GM19035 (cell line): ENCODE results near the gene SPAG16.

Experiments
- ATAC-seq: cut with Tn5 transposase; IDR thresholded peaks from one replicate; pipeline ENCODE4 v1.9.1; 2021; ENCODE audit not compliant: unreplicated experiment

Gene SPAG16

DNA sequence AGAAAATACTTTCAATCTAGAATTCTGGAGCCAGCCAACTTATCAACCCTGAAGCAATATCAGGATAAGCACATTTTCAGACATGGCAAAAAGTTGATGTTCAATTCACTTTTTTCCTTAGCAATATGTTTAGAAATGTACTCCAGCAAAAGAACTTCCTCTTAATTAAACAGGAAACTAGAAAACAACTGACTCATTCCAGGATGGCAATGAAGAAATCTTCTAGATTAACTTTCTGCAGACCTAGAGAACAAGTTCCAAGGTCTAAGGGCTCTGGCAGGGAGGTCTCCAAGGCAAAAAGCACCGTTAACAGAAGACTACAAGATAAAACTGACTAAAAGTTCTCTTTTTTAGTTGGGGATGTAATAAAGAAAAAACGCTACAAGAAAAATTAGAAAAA is 1057.4 kb downstream of the SPAG16 start:
- ATAC-seq: no peak

DNA sequence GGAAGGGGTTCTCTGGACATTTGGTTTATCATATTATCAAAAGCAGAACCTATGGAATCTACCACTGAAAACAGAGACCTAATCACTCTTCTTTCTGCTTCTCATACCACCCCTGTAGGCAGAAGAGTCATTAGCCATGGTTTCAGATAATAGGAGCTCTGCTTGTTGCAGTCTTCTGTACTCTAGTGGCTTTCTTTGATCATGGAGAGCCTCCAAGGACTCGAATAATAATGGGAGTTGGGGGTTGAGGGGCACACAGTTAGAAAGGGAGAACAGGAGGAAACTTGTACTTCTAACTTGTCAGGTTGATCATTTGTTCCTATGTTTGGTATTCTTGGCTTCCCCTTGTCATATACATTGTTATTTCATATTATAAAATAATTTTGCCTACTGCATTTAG is 1074.2 kb downstream of the SPAG16 start:
- no peak for ATAC-seq

- ATAC-seq: no peak
Observed at GRCh38 chr2:214361116-214361515, 1076.9 kb downstream of the SPAG16 start.

DNA sequence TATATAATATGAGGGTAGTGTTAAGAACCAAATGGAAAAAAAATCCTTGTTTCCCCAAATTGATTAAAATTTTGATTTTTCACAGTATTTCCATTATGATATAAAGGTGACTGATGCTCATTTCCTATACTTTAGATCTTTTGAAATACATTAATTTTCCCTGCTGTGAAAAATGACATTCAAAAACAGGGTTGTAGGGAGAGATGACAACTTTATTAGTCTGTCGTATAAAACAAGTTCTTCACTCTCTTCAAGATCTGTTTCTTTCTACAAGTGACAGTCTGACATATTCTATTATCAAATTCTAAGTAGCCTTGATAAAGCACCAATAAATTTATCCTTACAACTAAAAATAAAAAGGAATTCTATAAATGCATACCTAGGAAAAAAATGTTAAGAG is 1081.3 kb downstream of the SPAG16 start:
- ATAC-seq: no peak

DNA sequence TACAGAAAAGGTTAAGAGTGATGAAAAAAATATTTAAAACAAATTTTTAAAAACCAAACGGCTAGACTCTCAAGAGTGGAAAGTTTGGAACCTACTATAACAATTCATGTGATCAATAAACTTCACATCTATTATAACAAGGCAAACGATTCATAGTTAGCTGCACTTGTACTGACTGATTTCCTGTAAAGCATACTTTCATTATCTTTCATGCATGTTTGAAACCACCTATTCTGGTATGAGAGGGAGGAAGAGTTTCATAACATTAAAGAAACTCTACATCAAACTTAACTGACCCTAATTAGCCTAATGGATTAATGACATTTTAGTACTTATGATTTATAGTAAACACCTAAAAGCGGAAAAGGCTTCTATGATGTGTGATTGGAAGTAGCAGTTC is 1082.9 kb downstream of the SPAG16 start:
- ATAC-seq: no peak

DNA sequence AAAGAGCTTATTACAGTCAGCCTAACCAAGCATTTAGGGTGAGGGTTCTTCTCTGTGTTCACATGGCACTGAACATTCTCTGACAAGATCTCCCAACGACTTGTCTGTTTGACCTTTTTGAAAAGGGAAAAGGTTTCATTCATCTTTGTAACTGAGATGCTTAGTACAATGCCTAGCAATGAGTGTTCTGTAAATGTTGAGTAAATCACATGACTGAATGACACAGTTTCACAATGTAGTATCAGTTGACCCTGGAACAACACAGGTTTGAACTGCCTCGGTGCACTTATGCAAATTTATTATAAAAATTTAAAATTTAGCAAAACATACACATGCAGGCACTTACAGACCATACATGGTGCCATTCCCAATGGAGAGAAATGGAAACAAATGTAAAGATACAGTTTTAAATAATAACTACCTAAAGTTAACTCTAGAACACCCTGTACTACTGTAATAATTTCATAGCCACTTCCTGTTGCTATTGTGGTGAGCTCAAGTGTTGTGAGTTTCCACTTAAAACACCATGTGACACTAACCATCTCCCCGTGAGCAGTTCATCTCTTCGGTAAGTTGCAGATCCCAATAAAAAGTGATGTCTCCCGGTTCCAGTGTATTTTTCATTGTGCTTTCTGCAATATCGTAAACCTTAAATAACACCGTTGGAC is 1092.5 kb downstream of the SPAG16 start:
- ATAC-seq: no peak

- ATAC-seq: no peak
Observed at GRCh38 chr2:214377286-214377624, 1093.0 kb downstream of the SPAG16 start.

DNA sequence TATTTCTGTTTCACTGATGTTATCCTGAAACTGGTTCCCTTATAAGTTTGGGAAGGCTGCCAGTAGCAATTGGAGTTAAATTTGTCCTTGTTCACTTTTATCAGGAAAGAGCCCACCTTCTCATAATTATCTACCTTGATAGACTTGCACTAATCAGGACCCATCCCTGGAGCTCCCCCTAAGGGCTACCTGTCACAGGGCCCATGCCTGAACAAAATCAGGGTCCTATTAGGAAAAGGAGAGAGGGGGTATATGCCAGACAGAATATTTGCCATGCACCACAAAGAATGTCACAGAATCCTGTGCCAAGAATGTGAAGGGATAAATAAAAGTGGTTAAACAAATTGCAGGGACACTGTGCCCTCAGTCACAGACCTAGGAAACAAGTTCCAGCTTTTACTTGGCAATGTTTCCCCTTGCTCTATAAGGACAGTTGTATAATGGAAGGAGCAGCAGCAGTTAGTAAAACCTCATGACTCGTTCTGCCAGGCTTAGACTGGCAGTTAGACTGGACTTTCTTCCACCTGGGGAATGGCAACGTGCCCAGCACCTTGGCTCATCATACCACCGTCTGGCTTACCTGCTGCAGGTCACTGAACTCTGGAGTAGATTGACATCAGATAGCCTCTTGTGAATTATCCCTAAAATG is 1094.3 kb downstream of the SPAG16 start:
- no peak for ATAC-seq

GRCh38 chr2:214379227-214379626 is 1095.0 kb downstream of the SPAG16 start:
- ATAC-seq: no peak

- ATAC-seq: no peak
Observed at GRCh38 chr2:214380681-214381080, 1096.4 kb downstream of the SPAG16 start.

GRCh38 chr2:214382229-214382628 is 1098.0 kb downstream of the SPAG16 start:
- ATAC-seq: no peak

- ATAC-seq: no peak
Observed at GRCh38 chr2:214386720-214387119, 1102.5 kb downstream of the SPAG16 start.

GRCh38 chr2:214389334-214389733 is 1105.1 kb downstream of the SPAG16 start:
- no peak for ATAC-seq

DNA sequence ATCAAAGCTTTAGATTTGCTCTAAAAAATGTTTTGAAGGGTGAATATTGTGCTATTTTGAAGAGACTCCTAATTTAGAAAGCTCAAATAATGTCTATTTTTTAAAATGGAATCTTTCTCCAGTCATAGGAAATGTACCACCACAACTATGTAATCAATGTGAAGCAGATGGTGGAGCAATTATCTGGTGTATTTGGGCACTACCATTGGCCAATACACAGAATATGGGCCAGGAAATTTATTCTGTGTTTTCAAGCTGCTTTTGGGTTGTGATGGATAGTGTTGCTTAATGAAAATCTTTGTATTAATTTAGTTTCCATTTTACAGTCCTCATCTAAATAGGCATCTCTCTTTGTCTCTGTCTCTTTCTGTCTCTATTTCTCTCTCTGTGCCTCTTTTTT is 1109.5 kb downstream of the SPAG16 start:
- no peak for ATAC-seq

- no peak for ATAC-seq
Observed at GRCh38 chr2:214395040-214395439, 1110.8 kb downstream of the SPAG16 start.

DNA sequence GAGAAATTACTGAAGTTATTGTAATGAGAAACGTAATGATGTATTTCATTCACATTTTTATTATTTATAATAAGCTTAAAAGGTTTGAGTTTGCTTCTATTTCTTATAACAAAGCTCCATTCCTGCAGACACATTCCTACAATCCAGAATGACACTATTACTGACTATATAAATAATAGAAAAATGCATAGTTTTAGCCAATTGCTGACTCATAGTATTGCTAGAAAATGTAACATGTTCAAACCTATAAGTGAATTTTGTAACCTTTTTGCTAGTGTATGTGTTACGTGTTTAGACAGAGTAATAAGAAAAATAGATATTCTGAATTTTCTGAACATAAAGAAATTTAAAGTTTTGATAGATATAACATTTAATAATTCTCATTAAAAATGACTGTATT is 1117.3 kb downstream of the SPAG16 start:
- ATAC-seq: no peak

- ATAC-seq: no peak
Observed at GRCh38 chr2:214410128-214410775, 1126.0 kb downstream of the SPAG16 start.

GRCh38 chr2:214410918-214411554 is 1126.8 kb downstream of the SPAG16 start, which contains the start of gene VWC2L:
TSS of gene VWC2L (plus strand) at chr2:214411054. CDS start at chr2:214414194, 3,140 bp downstream.
- peak; percentile 68 for ATAC-seq

DNA sequence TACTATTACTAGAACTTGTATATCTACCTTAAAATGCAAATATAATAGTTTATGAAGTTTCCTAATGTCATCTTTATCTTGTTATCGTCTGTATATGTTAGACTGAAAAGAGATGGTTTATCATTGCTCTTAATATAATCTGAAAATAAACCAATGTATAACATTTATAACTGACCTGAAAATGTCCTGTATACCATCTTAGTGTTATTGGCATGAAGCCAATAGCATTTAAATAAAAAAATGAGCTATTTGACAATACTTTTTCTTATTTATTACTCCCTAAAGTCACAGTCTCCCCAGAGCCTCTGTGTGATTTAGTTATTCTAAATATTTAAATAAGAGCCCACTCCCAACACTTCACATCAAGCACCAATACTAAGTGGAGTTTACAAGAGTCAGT is 1128.4 kb downstream of the SPAG16 start:
- no peak for ATAC-seq

DNA sequence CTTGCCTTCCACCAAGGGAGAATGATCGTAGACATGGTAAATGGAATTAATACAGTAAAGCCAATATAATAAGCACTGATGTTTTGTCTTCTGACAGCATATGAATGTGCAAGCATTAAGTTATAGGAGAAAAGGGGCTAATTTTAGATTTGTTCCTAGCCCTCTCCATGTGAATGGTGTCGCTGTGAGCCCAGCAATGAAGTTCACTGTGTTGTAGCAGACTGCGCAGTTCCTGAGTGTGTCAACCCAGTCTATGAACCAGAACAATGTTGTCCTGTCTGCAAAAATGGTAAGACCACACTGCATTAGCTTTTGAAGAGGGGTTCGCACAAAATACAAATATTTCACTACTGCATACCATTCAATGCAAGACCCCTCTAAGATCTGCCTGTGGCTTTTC is 1152.2 kb downstream of the SPAG16 start:
- ATAC-seq: no peak

GRCh38 chr2:214450118-214450894 is 1166.0 kb downstream of the SPAG16 start:
- ATAC-seq: no peak
